Astrocyte (in vitro differentiated cells and primary cell): ENCODE results near the gene DCP1B.

ENCODE experiments used
- CTCF ChIP-seq: IDR thresholded peaks from 2 replicates; pipeline ENCODE4 v1.5.1; 2011; ENCODE audit warnings: low read depth, mild to moderate bottlenecking, inconsistent platforms, low read length, moderate library complexity; ENCODE audit not compliant: insufficient read depth
- EZH2 ChIP-seq: IDR thresholded peaks from 2 replicates; pipeline ENCODE4 v1.6.1; 2012; ENCODE audit warnings: mild to moderate bottlenecking, low read length, inconsistent platforms; ENCODE audit not compliant: insufficient read depth

GRCh38 chr12:1932264-1932777 lies 71.9 kb downstream of the DCP1B start:
- no peak for TF ChIP-seq CTCF
- no peak for TF ChIP-seq EZH2
